Activated CD8-positive, alpha-beta T cell treated with anti-CD3 and anti-CD28 coated beads for 36 hours (primary cell): ENCODE data around the gene TMEM156. TPM values are rescaled to one million over a fixed set of nuclear protein-coding genes. Genes with fewer than 3 reads are reported as not detected.
"Not testable (repeated sequence)": the region's sequence is repeated elsewhere in the genome, so short reads cannot be mapped to it uniquely, and the experiment has no call there.

Experiments
- ATAC-seq: fragments of 200-7000 bp; cut with Tn5 transposase; one replicate; pipeline ENCODE4 v1.10.0; 2021; ENCODE audit warnings: mild to moderate bottlenecking, moderate library complexity
- CTCF ChIA-PET: fragments of 350-600 bp; sonication (Branson Sonifier 250); formaldehyde crosslinking; loops from one replicate; lab custom pipeline; 2021; ENCODE audit warnings: antibody characterized with exemption; lab: Charles Lee
- POLR2A ChIA-PET: fragments of 350-600 bp; sonication (Branson Sonifier 250); formaldehyde crosslinking; loops from one replicate; lab custom pipeline; 2021; ENCODE audit warnings: antibody characterized with exemption; lab: Charles Lee
- DNase-seq: peaks from one replicate; pipeline ENCODE4 v3.0.0-alpha.2; 2020
- H3K27ac Mint-ChIP-seq: one replicate; pipeline ENCODE4 v1.8.0; 2021; ENCODE audit warnings: mild to moderate bottlenecking, mixed read lengths
- H3K27me3 Mint-ChIP-seq: one replicate; pipeline ENCODE4 v1.8.0; 2021; ENCODE audit warnings: mixed read lengths
- H3K36me3 Mint-ChIP-seq: one replicate; pipeline ENCODE4 v1.8.0; 2021; ENCODE audit warnings: low read depth, mixed read lengths
- H3K4me1 Mint-ChIP-seq: one replicate; pipeline ENCODE4 v1.8.0; 2021; ENCODE audit warnings: low read depth, mixed read lengths
- H3K4me3 Mint-ChIP-seq: one replicate; pipeline ENCODE4 v1.8.0; 2021; ENCODE audit warnings: mild to moderate bottlenecking, moderate library complexity, mixed read lengths
- H3K9me3 Mint-ChIP-seq: one replicate; pipeline ENCODE4 v1.8.0; 2021; ENCODE audit warnings: mixed read lengths
- CTCF ChIP-seq: fragments of 200-600 bp; IDR thresholded peaks from one replicate; pipeline ENCODE4 v1.8.0; 2022; ENCODE audit warnings: antibody characterized with exemption, mild to moderate bottlenecking
- intact Hi-C: fragments of 100-400 bp; cut with micrococcal nuclease; formaldehyde crosslinking; loops from one replicate; pipeline ENCODE4 v1.10.0; 2022
- total RNA-seq, 2 experiments: library from RNA; stranded (reverse); gene quantifications; one replicate each; pipeline ENCODE4 v1.2.3, GENCODE V29; 2021

Gene TMEM156
- total RNA-seq, 2 experiments from 2014 or later = 11.7 to 12.0 TPM

GRCh38 chr4:39042366-39042765, 10.2 kb upstream of the TMEM156 start:
- ATAC-seq (no peak), DNase-seq (no peak)
- intact Hi-C loops = loop anchor here (10.0 kb wide), 1 partner anchor 402 kb away; no protein-coding TSS in a partner anchor
- ChIA-PET CTCF (interaction anchor here (1.1 kb wide), 1 partner anchor 93 kb away, joined by 3 read pairs; no protein-coding TSS in a partner anchor), POLR2A (interaction anchor here (0.6 to 1.2 kb wide), 3 partner anchors 12 to 390 kb away, joined by 3 to 4 read pairs (median 3); no protein-coding TSS in a partner anchor)
- no peak for TF ChIP-seq CTCF
- Mint-ChIP-seq H3K27ac (no peak overlapping the region), H3K9me3 (no peaks in the 10 kb centered on the region), H3K4me3 (no peak overlapping the region), H3K4me1 (peaks cover 37% of the 10 kb centered on the region), H3K27me3 (no peaks in the 10 kb centered on the region), H3K36me3 (peaks cover 2% of the 10 kb centered on the region)

GRCh38 chr4:39039108-39039507, 6.9 kb upstream of the TMEM156 start:
- no peaks in the 10 kb centered on the region for H3K9me3 Mint-ChIP-seq
- TF ChIP-seq CTCF = no peak

GRCh38 chr4:39037941-39038340, 5.7 kb upstream of the TMEM156 start:
- peaks cover 38% of the 10 kb centered on the region for H3K4me1 Mint-ChIP-seq
- POLR2A ChIA-PET = no interaction called here
- no peaks in the 10 kb centered on the region for H3K27me3 Mint-ChIP-seq
- CTCF ChIA-PET = interaction anchor here (1.0 kb wide), 1 partner anchor 97 kb away, joined by 3 read pairs; no protein-coding TSS in a partner anchor
- TF ChIP-seq CTCF = no peak
- H3K9me3 Mint-ChIP-seq = no peaks in the 10 kb centered on the region
- no peak for DNase-seq
- H3K27ac Mint-ChIP-seq = no peak overlapping the region
- ATAC-seq = no peak
- H3K4me3 Mint-ChIP-seq = no peak overlapping the region
- H3K36me3 Mint-ChIP-seq = no peaks in the 10 kb centered on the region
- intact Hi-C loops = loop anchor here (10.0 kb wide), 1 partner anchor 53 kb away; no protein-coding TSS in a partner anchor

More at GRCh38 chr4:39039108-39039507, 6.9 kb upstream of the TMEM156 start:
- DNase-seq (no peak), ATAC-seq (no peak)
- Mint-ChIP-seq H3K4me1 (peaks cover 38% of the 10 kb centered on the region), H3K27ac (no peak overlapping the region), H3K4me3 (no peak overlapping the region), H3K36me3 (no peaks in the 10 kb centered on the region), H3K27me3 (no peaks in the 10 kb centered on the region)
- POLR2A ChIA-PET = no interaction called here
- CTCF ChIA-PET = no interaction called here
- intact Hi-C loops = loop anchor here (10.0 kb wide), 1 partner anchor 54 kb away; no protein-coding TSS in a partner anchor

GRCh38 chr4:39037491-39037825, 5.2 kb upstream of the TMEM156 start:
- ATAC-seq = no peak
- H3K9me3 Mint-ChIP-seq = no peaks in the 10 kb centered on the region
- TF ChIP-seq CTCF = no peak
- H3K4me3 Mint-ChIP-seq = no peak overlapping the region
- POLR2A ChIA-PET = no interaction called here
- H3K4me1 Mint-ChIP-seq = peaks cover 41% of the 10 kb centered on the region
- no peak overlapping the region for H3K27ac Mint-ChIP-seq
- CTCF ChIA-PET = no interaction called here
- no peak for DNase-seq
- H3K27me3 Mint-ChIP-seq = no peaks in the 10 kb centered on the region
- intact Hi-C loops = loop anchor here (10.0 kb wide), 1 partner anchor 53 kb away; no protein-coding TSS in a partner anchor
- no peaks in the 10 kb centered on the region for H3K36me3 Mint-ChIP-seq

- Mint-ChIP-seq H3K27me3 (no peaks in the 10 kb centered on the region), H3K9me3 (no peaks in the 10 kb centered on the region), H3K36me3 (no peaks in the 10 kb centered on the region), H3K27ac (no peak overlapping the region), H3K4me1 (peaks cover 40% of the 10 kb centered on the region), H3K4me3 (no peak overlapping the region)
- CTCF ChIA-PET = no interaction called here
- POLR2A ChIA-PET = interaction anchor here (1.5 kb wide), 1 partner anchor 8 kb away, joined by 3 read pairs; no protein-coding TSS in a partner anchor
- intact Hi-C loops = loop anchor here (10.0 kb wide), 1 partner anchor 51 kb away; no protein-coding TSS in a partner anchor
- TF ChIP-seq CTCF = no peak
- DNase-seq (no peak), ATAC-seq (no peak)
Measured at GRCh38 chr4:39036172-39036571, 4.0 kb upstream of the TMEM156 start.

GRCh38 chr4:39031590-39032020, 604 bp downstream of the TMEM156 start:
- H3K36me3 Mint-ChIP-seq, H3K9me3 Mint-ChIP-seq, ATAC-seq, H3K27me3 Mint-ChIP-seq: not testable (repeated sequence)
- intact Hi-C loops = loop anchor here (10.0 kb wide), 1 partner anchor 47 kb away; no protein-coding TSS in a partner anchor
- Mint-ChIP-seq H3K27ac (peak overlapping the region; percentile 92), H3K4me3 (peak overlapping the region; percentile 79), H3K4me1 (peaks cover 52% of the 10 kb centered on the region)
- DNase-seq = peak; percentile 49
- ChIA-PET CTCF (interaction anchor here (1.2 to 1.3 kb wide), 2 partner anchors 12 to 14 kb away, joined by 3 read pairs; no protein-coding TSS in a partner anchor), POLR2A (interaction anchor here (1.2 to 3.4 kb wide), 2 partner anchors 9 to 12 kb away, joined by 3 to 17 read pairs; no protein-coding TSS in a partner anchor)
